Breast epithelium (tissue), 3 donors: ENCODE data around the gene STT3B.

Experiments
- CTCF ChIP-seq, 3 donors: fragments of 450-650 bp; IDR thresholded peaks; one replicate each; pipeline ENCODE4 v1.5.1; 2016 to 2017; ENCODE audit warnings: antibody characterized with exemption in 3 of 3, mild to moderate bottlenecking in 3 of 3, moderate library complexity in 3 of 3
- POLR2AphosphoS5 ChIP-seq, 3 donors: sonication (generic); formaldehyde crosslinking; IDR thresholded peaks; one replicate each; pipeline ENCODE4 v1.6.1; 2017; ENCODE audit warnings: antibody characterized with exemption in 3 of 3

GRCh38 chr3:31572236-31573004 lies 39.7 kb downstream of the STT3B start:
- TF ChIP-seq CTCF (IDR thresholded peaks at IDR 0.05) = no peak
- TF ChIP-seq POLR2AphosphoS5 (IDR thresholded peaks at IDR 0.05) = no peak
